Peyer's patch (tissue), 4 donors: Measurements from ENCODE around the gene BACH1. TPM values are rescaled to one million over a fixed set of nuclear protein-coding genes. Genes with fewer than 3 reads are reported as not detected.

ENCODE experiments used
- DNase-seq, 3 donors: peaks; one replicate each; pipeline ENCODE4 v3.0.0-alpha.2; 2017 to 2019
- H3K27ac ChIP-seq, 4 donors: fragments of 200-600 bp; sonication (generic); one replicate each; pipeline ENCODE4 v1.5.1; 2016 to 2019
- H3K27me3 ChIP-seq, 2 donors: fragments of 200-600 bp; sonication (generic); one replicate each; pipeline ENCODE4 v1.5.1; 2019
- H3K36me3 ChIP-seq, 3 donors: fragments of 200-600 bp; sonication (generic); one replicate each; pipeline ENCODE4 v1.5.1; 2016 to 2019
- H3K4me1 ChIP-seq, 4 donors: fragments of 200-600 bp; sonication (generic); one replicate each; pipeline ENCODE4 v1.5.1; 2016 to 2019
- H3K4me3 ChIP-seq, 4 donors: fragments of 200-600 bp; sonication (generic); 1 replicate in 3 of 4; 2 replicates in 1 of 4; pipeline ENCODE4 v1.5.1; 2016 to 2019; ENCODE audit warnings: mild to moderate bottlenecking in 1 of 4
- H3K9me3 ChIP-seq, 4 donors: fragments of 200-600 bp; sonication (generic); one replicate each; pipeline ENCODE4 v1.5.1; 2016 to 2019; ENCODE audit warnings: mild to moderate bottlenecking in 1 of 4
- CTCF ChIP-seq, 6 experiments: fragments of 450-650 bp in 4 of 6; fragments of 200-600 bp in 2 of 6; sonication (generic) in 1 of 6; IDR thresholded peaks; one replicate each; pipeline ENCODE4 v1.5.1; 2017 to 2019; ENCODE audit warnings: antibody characterized with exemption in 6 of 6, mild to moderate bottlenecking in 3 of 6, moderate library complexity in 1 of 6
- POLR2A ChIP-seq, 2 donors: fragments of 450-650 bp; IDR thresholded peaks; one replicate each; pipeline ENCODE4 v1.5.1; 2017; ENCODE audit warnings: antibody characterized with exemption in 2 of 2, mild to moderate bottlenecking in 2 of 2, moderate library complexity in 2 of 2
- total RNA-seq, 4 donors: library from RNA; depleted of rRNA; stranded (reverse); fragments of >200 nt; gene quantifications; one replicate each; pipeline ENCODE4 v1.1.0, GENCODE V29; 2016

BACH1 gene
- total RNA-seq, 4 donors from 2014 or later = 52.8 to 72.7 (median 68.3) TPM

DNA sequence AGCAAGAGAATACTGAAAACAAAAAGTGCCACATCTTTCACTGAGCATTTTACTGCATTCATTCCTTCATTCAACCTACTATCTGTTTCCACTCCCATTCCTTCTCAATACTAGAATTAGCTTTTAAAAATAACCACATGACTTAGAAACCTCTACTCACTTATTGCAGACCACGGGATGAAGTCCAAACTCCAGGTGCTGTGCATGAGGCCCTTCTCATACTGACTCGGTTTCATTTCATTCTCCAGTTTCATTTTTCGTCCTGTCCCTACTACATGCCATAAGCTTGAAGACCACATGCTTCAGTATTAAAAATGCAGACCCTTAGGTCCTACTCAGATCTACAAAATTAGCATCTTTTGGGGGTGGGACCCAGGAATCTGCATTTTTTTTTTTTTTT, 2.3 kb upstream of the BACH1 start:
- DNase-seq = no peak
- Histone ChIP-seq H3K27me3 (no peaks in the 10 kb centered on the region), H3K36me3 (no peaks in the 10 kb centered on the region), H3K4me3 (no peak overlapping the region), H3K9me3 (no peaks in the 10 kb centered on the region), H3K4me1 (peaks cover 0 to 17% (median 4%) of the 10 kb centered on the region in 4 donors), H3K27ac (no peak overlapping the region)
- TF ChIP-seq CTCF (IDR thresholded peaks at IDR 0.05) = no peak
- no peak for TF ChIP-seq POLR2A (IDR thresholded peaks at IDR 0.05)

GRCh38 chr21:29297483-29298347, 1.0 kb upstream of the BACH1 start:
- peak overlapping the region; percentile 75 to 98 (median 84) for H3K4me3 ChIP-seq
- H3K9me3 ChIP-seq = no peaks in the 10 kb centered on the region
- no peak for DNase-seq
- H3K4me1 ChIP-seq = peaks cover 0 to 30% (median 8%) of the 10 kb centered on the region in 4 donors
- no peaks in the 10 kb centered on the region for H3K36me3 ChIP-seq
- H3K27me3 ChIP-seq = no peaks in the 10 kb centered on the region
- H3K27ac ChIP-seq = peak overlapping the region in 2 of 4 donors; percentile 91 to 100
- TF ChIP-seq POLR2A (IDR thresholded peaks at IDR 0.05) = no peak
- TF ChIP-seq CTCF (IDR thresholded peaks at IDR 0.05) = no peak

GRCh38 chr21:29299046-29299915, 559 bp downstream of the BACH1 start:
- TF ChIP-seq POLR2A (IDR thresholded peaks at IDR 0.05) = no peak
- peak in 1 of 6 experiments; percentile 10 for TF ChIP-seq CTCF (IDR thresholded peaks at IDR 0.05)
- H3K27ac ChIP-seq = peak overlapping the region; percentile 91 to 100 (median 98)
- H3K9me3 ChIP-seq = no peaks in the 10 kb centered on the region
- peaks cover 0 to 46% (median 8%) of the 10 kb centered on the region in 4 donors for H3K4me1 ChIP-seq
- no peaks in the 10 kb centered on the region for H3K27me3 ChIP-seq
- peak; percentile 64 to 83 (median 81) for DNase-seq
- H3K4me3 ChIP-seq = peak overlapping the region; percentile 75 to 98 (median 84)
- H3K36me3 ChIP-seq = no peaks in the 10 kb centered on the region

DNA sequence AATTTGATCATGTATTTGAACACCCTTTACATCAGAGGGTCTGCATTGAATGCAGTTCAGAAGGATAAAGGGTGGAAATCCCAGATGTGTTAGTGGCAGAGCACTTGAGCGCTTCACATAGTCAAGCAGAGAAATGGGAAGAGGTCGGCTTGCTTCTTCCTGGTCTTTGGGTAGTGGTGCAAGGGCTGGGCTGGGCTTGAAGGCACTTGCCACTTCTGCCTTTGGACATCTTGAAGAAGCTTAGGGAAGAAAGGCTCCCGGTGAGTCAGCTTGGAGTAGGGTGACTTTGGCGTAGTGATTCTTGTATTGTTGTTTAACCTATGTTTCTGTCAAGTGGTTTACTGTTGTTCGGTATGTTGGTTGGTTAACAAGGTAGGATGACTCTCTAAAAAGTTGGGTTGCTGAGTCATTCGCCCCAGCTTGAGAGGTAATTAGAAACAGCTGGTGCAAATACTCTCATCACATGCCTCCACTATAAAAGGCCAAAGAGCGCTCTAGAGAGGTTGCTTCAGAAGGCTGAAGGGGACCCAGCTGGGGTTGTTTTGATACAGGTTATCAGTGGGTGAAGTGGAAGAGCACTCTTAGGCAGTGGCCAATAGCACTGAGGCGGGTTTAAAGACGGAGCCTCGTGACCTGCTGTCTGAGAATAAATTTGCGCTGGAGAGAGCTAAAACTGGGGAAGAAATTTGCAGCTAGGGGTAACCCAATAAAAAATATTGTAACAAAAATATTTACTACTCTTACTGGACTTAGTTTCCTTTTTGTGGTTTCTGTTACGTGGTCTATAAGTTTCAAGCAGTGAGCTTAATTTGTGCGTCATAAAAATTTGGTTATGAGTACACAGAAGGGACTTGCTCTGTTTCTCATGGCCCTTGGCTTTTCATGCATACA, 1.4 kb downstream of the BACH1 start:
- Histone ChIP-seq H3K9me3 (no peaks in the 10 kb centered on the region), H3K4me3 (peak overlapping the region; percentile 75 to 98 (median 84)), H3K4me1 (peaks cover 0 to 53% (median 11%) of the 10 kb centered on the region in 4 donors), H3K27ac (peak overlapping the region; percentile 91 to 100 (median 98)), H3K36me3 (no peaks in the 10 kb centered on the region), H3K27me3 (no peaks in the 10 kb centered on the region)
- TF ChIP-seq POLR2A (IDR thresholded peaks at IDR 0.05) (peak; percentile 23 to 33), CTCF (IDR thresholded peaks at IDR 0.05) (no peak)
- peak; percentile 40 to 80 (median 61) for DNase-seq

- DNase-seq = no peak
- no peak for TF ChIP-seq CTCF (IDR thresholded peaks at IDR 0.05)
- H3K4me1 ChIP-seq = peaks cover 0 to 58% (median 13%) of the 10 kb centered on the region in 4 donors
- no peaks in the 10 kb centered on the region for H3K36me3 ChIP-seq
- H3K27ac ChIP-seq = peak overlapping the region; percentile 91 to 100 (median 98)
- no peaks in the 10 kb centered on the region for H3K9me3 ChIP-seq
- H3K27me3 ChIP-seq = no peaks in the 10 kb centered on the region
- peak overlapping the region; percentile 75 to 98 (median 84) for H3K4me3 ChIP-seq
Measured at GRCh38 chr21:29300807-29301138, 2.1 kb downstream of the BACH1 start.
